LNCAP (cell line): ENCODE data around the gene WDR7.

Source experiments
- TF ChIP-seq, protein P1 (sequence below): fragments of 450-650 bp; IDR thresholded peaks from 2 replicates; pipeline ENCODE4 v1.5.1; 2017; ENCODE audit warnings: mild to moderate bottlenecking

WDR7 gene

DNA sequence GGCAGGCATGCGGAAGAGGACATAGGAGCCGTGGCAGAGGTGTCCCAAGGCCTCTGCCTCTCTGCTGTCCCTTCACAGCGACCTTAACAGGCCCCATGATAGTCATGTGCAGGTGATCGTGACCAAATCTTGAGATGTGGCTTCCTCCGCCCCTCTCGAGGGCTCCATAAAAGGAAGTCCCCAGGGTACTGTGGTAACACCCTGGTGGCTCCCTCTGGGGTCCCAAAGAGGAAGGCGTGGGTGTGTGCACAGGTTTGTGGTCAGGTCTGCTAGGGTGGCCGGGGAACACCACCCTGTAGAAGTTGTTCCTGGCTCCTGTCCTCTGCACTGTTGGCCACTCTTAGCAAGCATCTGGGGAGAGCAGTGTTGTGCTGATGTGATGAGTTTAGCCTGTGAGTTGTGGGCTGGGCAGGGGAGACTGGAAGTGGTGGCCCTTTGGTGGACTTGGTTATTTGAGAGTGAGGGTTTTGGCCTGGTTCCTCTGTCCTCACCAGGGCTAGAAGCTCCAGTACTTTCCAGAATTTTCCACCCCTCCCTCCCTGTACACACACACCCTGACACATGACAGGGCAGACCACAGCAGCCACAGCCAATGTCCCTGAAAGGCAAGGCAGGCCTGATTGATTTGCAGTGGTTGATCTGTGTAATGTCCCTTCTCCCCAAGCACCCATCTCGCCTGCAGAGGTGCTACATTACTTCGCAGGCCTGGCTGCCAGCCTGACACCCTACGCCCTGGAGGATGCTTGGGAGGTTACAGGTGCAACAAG is 426.8 kb downstream of the WDR7 start:
- TF ChIP-seq, protein P1, sequence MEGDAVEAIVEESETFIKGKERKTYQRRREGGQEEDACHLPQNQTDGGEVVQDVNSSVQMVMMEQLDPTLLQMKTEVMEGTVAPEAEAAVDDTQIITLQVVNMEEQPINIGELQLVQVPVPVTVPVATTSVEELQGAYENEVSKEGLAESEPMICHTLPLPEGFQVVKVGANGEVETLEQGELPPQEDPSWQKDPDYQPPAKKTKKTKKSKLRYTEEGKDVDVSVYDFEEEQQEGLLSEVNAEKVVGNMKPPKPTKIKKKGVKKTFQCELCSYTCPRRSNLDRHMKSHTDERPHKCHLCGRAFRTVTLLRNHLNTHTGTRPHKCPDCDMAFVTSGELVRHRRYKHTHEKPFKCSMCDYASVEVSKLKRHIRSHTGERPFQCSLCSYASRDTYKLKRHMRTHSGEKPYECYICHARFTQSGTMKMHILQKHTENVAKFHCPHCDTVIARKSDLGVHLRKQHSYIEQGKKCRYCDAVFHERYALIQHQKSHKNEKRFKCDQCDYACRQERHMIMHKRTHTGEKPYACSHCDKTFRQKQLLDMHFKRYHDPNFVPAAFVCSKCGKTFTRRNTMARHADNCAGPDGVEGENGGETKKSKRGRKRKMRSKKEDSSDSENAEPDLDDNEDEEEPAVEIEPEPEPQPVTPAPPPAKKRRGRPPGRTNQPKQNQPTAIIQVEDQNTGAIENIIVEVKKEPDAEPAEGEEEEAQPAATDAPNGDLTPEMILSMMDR: no peak

DNA sequence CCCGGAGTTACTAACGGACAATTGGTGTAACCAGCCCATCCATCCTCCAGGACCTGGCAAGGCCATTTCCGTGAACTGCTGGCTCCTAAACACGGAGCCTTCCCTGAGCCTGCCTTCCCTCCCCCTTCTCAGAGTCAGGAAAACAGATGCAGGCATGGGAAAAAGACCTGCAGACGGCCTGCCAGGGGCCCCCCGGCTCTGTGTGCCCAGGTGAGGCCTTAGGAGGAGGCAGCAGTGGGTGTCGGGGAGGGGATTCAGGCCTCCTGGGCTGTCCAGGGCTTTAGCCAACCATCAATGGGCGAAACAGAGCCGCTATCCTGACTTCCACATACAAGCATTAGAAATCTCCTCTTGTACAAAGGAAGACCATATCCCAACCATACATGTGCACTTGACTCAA is 427.5 kb downstream of the WDR7 start:
- TF ChIP-seq, protein P1: no peak

DNA sequence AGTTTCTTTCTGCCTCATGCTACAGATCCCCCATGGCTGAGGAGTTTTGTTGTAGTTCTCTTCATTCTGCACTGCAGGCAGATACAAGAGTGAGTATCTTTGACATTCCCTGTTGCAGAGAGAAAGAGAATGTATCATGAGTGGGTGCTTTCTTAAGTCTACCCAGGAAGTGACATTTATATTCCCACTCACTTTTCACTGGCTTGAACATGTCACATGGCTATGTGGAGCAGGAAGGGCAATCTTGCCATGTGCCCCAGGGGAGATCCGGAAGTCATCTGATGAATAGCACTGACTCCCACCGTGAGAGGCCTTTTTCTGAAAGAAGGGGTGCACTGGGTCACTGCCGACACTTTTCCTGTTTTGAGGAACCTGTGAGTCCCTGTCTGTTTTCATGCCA is 429.3 kb downstream of the WDR7 start:
- TF ChIP-seq, protein P1: no peak

DNA sequence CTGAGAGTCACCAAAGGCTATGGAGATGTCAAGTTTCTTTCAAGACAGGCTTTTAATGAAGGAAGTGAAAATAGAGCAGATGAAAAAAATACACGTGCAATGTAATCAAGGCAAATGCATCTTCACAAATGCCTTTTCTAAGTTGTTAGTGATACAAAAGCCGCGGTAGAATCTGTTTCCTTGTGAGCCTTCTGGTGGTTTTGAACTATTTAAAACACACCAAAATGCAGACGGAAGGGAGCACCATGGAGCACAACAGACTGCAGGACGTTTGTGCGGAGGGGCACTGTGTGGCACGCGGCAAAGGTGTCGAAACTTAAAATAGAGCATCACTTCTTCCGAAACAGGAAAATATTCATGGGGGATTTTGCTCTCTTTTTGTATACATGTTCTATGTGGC is 430.7 kb downstream of the WDR7 start:
- TF ChIP-seq, protein P1: no peak

DNA sequence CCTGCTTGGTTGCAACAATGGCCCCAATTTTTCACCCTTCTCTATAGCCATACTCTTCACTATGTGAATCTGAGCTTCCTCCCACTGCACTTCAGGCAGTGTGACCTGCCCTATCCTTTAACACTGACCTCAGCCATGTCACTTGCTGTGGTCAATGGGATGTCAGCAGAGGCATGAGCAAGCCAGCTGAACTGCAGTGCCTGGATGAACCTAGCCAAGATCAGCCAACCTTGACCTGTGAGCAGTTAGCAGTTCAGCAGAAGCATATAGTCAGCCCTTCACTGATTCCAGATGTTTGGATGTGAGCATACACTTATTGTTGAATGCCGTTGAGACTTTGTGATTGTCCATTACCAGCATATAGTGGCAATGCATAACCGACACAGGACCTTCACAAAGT is 432.3 kb downstream of the WDR7 start:
- TF ChIP-seq, protein P1: no peak

DNA sequence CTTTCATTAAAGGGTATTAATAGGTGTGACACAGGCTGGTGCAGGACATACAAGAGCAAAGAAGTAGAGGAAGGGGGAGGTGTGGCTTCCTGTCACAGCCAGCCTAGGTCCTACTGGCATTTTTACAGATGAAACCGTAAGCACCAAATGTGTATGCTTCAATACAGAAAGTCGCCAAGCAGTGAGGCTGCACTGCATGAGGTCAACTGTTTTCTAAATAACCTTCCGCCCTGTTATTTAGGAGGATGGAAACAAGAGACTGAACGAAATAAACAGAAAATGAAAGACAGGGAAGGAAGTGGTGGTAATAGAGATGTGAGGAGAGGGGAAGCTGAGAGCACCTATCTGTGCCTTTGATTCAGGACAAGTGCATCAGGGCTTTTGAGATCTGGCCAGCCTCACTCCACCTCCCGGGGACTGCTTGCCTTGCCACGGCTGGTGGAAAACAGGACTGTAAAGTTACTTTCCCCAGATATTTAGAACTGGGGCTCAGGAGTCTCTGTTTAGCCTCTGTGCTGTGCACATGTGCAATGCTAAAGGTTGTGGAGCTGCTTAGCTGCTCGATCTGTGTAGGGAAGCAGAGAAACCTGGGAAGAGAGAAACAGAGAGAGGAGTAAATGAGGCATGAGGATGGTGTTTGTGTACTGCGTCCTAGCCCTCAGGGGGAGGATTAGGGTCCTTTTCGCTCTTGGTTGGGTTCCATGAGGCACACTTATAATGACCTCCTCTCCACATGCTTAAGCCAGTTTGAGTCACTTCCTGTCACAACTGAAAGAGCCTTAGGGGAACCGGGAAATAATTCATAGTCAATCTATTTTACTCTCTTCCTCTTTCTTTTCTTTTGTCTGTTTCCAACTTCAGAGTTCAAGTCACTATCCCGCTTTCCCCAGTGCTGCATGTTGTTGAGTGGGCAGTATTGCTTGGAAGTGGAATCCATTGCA is 433.4 kb downstream of the WDR7 start:
- TF ChIP-seq, protein P1: no peak

DNA sequence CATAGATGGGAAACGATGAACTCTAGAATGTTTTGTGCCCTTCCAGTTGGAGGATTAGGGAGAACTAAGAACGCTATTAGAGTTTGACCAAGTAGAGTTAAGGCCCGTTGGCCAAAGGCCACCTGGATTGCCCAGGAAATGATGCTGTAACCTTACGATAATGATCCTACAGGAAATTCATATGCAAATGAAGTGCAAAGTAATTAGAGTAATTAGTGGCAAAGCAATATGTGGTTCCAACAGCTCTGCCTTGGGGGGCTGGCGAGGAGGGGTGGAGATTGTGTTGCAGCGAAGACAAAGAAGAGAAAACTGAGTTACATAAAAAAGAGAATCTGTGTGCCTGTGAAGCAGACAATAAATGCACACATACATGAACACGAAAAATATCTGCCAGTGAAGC is 434.2 kb downstream of the WDR7 start:
- TF ChIP-seq, protein P1: no peak
